Osteocyte (in vitro differentiated cells): ENCODE results near the gene RFX2. TPM values are rescaled to one million over a fixed set of nuclear protein-coding genes. Genes with fewer than 3 reads are reported as not detected.
A peak's percentile ranks its signal among the peaks of the same experiment; 100 is the strongest.
"Not testable (repeated sequence)": the region's sequence is repeated elsewhere in the genome, so short reads cannot be mapped to it uniquely, and the experiment has no call there.

Experiments
- DNase-seq: peaks from one replicate; pipeline ENCODE4 v3.0.0; 2021; ENCODE audit warnings: mixed read lengths; ENCODE audit not compliant: unreplicated experiment; ENCODE audit errors: extremely low spot score
- H3K27ac Mint-ChIP-seq: one replicate; pipeline ENCODE4 v1.8.0; 2021; ENCODE audit warnings: mild to moderate bottlenecking, mixed read lengths; ENCODE audit not compliant: unreplicated experiment
- H3K27me3 Mint-ChIP-seq: one replicate; pipeline ENCODE4 v1.8.0; 2021; ENCODE audit warnings: mixed read lengths; ENCODE audit not compliant: unreplicated experiment
- H3K36me3 Mint-ChIP-seq: one replicate; pipeline ENCODE4 v1.8.0; 2021; ENCODE audit warnings: mixed read lengths; ENCODE audit not compliant: unreplicated experiment
- H3K4me1 Mint-ChIP-seq: one replicate; pipeline ENCODE4 v1.8.0; 2021; ENCODE audit warnings: mixed read lengths; ENCODE audit not compliant: unreplicated experiment
- H3K4me3 Mint-ChIP-seq: one replicate; pipeline ENCODE4 v1.8.0; 2021; ENCODE audit warnings: mild to moderate bottlenecking, moderate library complexity, mixed read lengths; ENCODE audit not compliant: unreplicated experiment
- H3K9me3 Mint-ChIP-seq: one replicate; pipeline ENCODE4 v1.8.0; 2021; ENCODE audit warnings: mixed read lengths; ENCODE audit not compliant: unreplicated experiment
- total RNA-seq: library from RNA; stranded (reverse); gene quantifications from 2 replicates; pipeline ENCODE4 v1.2.1, GENCODE V29; 2021
- TF ChIP-seq, protein P1 (sequence below): fragments of 200-600 bp; sonication (generic); IDR thresholded peaks from 2 replicates; pipeline ENCODE4 v1.5.0; 2021; ENCODE audit warnings: antibody characterized with exemption, mild to moderate bottlenecking, moderate library complexity

RFX2 gene
- total RNA-seq, 1 donor from 2014 or later = 5.3 TPM

DNA sequence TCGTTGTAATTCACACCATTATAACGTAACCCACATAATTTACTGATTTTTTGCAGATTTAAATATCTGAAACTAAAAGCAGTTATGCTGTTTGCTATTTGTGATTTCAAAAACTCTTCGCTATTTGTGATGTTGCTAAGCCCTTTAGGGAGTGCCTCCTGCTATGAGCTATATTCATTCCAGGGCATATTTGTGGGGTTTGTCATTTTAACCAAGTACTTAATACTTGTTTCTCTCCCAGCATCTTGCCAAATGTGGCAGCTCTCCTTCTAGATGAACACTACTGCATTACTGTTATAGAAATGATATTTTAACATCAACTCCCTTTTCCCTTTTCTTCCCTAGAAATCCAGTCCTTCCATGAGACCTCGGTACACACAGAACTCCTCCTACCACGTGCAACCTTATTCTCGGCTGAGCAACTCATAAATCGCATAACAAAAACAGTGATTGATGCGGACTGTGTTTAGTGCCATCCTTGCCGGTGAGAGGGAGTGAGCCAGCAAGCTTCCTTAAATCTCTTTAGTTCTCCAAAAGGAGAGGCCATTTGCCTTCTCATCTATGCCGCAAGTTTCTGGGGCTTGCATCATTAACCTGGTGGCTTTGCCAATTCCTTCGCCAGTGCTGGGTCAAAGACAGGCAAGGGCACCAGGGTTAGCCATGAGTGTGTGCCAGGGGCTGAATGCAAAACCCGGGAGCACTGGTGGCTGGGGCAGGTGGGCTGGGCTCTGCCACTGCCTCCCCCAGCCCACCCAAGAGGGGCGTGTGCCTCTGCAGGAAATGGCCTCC is 33.4 kb downstream of the RFX2 start:
- no peaks in the 10 kb centered on the region for H3K27me3 Mint-ChIP-seq
- no peak for DNase-seq
- TF ChIP-seq, protein P1, sequence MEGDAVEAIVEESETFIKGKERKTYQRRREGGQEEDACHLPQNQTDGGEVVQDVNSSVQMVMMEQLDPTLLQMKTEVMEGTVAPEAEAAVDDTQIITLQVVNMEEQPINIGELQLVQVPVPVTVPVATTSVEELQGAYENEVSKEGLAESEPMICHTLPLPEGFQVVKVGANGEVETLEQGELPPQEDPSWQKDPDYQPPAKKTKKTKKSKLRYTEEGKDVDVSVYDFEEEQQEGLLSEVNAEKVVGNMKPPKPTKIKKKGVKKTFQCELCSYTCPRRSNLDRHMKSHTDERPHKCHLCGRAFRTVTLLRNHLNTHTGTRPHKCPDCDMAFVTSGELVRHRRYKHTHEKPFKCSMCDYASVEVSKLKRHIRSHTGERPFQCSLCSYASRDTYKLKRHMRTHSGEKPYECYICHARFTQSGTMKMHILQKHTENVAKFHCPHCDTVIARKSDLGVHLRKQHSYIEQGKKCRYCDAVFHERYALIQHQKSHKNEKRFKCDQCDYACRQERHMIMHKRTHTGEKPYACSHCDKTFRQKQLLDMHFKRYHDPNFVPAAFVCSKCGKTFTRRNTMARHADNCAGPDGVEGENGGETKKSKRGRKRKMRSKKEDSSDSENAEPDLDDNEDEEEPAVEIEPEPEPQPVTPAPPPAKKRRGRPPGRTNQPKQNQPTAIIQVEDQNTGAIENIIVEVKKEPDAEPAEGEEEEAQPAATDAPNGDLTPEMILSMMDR = no peak
- peaks cover 27% of the 10 kb centered on the region for H3K4me1 Mint-ChIP-seq
- H3K9me3 Mint-ChIP-seq = no peaks in the 10 kb centered on the region
- peak overlapping the region; percentile 77 for H3K27ac Mint-ChIP-seq
- no peak overlapping the region for H3K4me3 Mint-ChIP-seq
- no peaks in the 10 kb centered on the region for H3K36me3 Mint-ChIP-seq

DNA sequence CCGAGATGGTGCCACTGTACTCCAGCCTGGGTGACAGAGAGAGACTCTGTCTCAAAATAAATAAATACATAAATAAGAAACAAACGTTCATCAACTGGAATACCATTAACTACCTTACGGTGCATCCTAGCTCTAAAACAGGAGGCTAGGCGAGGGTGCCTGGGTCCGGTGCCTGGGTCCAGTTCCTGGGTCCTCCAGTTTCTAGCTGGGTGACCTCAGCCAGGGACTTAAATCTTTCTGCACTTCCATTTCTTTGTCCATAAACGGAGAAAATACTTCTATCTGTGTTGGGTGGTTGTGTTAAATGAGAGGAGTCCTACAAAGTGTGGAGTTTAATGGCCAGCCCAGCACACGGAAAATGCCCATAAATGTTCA is 34.0 kb downstream of the RFX2 start:
- peaks cover 33% of the 10 kb centered on the region for H3K4me1 Mint-ChIP-seq
- peak overlapping the region; percentile 76 for H3K27ac Mint-ChIP-seq
- no peaks in the 10 kb centered on the region for H3K36me3 Mint-ChIP-seq
- no peak overlapping the region for H3K4me3 Mint-ChIP-seq
- TF ChIP-seq, protein P1 = no peak
- DNase-seq = no peak
- no peaks in the 10 kb centered on the region for H3K9me3 Mint-ChIP-seq
- no peaks in the 10 kb centered on the region for H3K27me3 Mint-ChIP-seq

DNA sequence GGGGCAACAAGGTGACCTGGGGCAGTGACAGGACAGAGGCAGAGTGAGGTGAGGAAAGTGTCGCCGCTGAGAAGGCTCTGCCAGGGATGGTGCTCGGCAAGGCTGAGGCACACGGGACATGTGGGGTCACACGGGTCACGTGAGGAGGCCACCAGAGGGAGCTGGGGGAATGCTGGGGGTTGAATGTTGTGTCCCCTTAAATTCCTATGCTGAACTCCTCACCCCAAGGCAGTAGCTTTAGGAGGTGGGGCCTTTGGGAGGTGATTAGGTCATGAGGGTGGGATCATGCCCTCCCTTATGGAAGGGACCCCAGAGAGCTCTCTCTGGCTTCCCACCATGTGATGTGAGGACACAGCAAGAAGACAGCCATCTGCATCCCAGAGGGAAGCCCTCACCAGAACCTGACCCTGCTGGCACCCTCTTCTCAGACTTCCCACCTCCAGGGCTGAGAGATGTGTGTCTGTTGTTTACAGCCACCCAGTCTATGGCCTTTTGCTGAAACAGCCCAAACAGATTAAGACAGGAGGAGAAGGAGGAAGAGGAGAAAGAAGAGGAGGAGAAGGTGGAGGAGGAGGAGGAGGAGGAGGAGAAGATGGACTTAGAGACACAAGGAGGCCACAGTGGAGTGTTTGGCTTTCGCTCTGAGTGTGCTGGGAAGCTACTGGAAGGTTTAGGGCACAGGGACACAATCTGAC is 35.4 kb downstream of the RFX2 start:
- Mint-ChIP-seq H3K9me3 (no peaks in the 10 kb centered on the region), H3K4me1 (peaks cover 42% of the 10 kb centered on the region), H3K27ac (peak overlapping the region; percentile 13), H3K4me3 (no peak overlapping the region), H3K27me3 (no peaks in the 10 kb centered on the region), H3K36me3 (no peaks in the 10 kb centered on the region)
- TF ChIP-seq, protein P1 = no peak
- peak; percentile 63 for DNase-seq

- Mint-ChIP-seq H3K36me3 (no peaks in the 10 kb centered on the region), H3K27me3 (no peaks in the 10 kb centered on the region), H3K27ac (no peak overlapping the region), H3K4me1 (peaks cover 42% of the 10 kb centered on the region), H3K4me3 (no peak overlapping the region), H3K9me3 (no peaks in the 10 kb centered on the region)
- peak; percentile 70 for DNase-seq
- TF ChIP-seq, protein P1 = no peak
Measured at GRCh38 chr19:6073858-6074708, 36.2 kb downstream of the RFX2 start.

GRCh38 chr19:6073233-6073632 is 37.1 kb downstream of the RFX2 start:
- DNase-seq = peak; percentile 30
- H3K9me3 Mint-ChIP-seq, H3K36me3 Mint-ChIP-seq, H3K27ac Mint-ChIP-seq, H3K4me3 Mint-ChIP-seq, H3K27me3 Mint-ChIP-seq: not testable (repeated sequence)
- peaks cover 42% of the 10 kb centered on the region for H3K4me1 Mint-ChIP-seq
